HL-60 (cell line): ENCODE measurements around the gene LAMA3.

ENCODE experiments used
- GABPA ChIP-seq: IDR thresholded peaks from 2 replicates; pipeline ENCODE4 v1.6.1; 2012; ENCODE audit warnings: low read depth
- POLR2AphosphoS5 ChIP-seq: IDR thresholded peaks from 2 replicates; pipeline ENCODE4 v1.6.1; 2012; ENCODE audit warnings: low read depth
- SPI1 ChIP-seq: IDR thresholded peaks from 2 replicates; pipeline ENCODE4 v1.6.1; 2012; ENCODE audit warnings: low read depth, mild to moderate bottlenecking, borderline replicate concordance
- TF ChIP-seq, protein P1 (sequence below): IDR thresholded peaks from 2 replicates; pipeline ENCODE4 v1.6.1; 2012; ENCODE audit warnings: low read depth; ENCODE audit not compliant: insufficient replicate concordance
- TF ChIP-seq, protein P2 (sequence below): IDR thresholded peaks from one replicate; pipeline ENCODE4 v1.5.1; 2011; ENCODE audit warnings: low read length, control low read depth, inconsistent platforms; ENCODE audit not compliant: insufficient read depth

DNA sequence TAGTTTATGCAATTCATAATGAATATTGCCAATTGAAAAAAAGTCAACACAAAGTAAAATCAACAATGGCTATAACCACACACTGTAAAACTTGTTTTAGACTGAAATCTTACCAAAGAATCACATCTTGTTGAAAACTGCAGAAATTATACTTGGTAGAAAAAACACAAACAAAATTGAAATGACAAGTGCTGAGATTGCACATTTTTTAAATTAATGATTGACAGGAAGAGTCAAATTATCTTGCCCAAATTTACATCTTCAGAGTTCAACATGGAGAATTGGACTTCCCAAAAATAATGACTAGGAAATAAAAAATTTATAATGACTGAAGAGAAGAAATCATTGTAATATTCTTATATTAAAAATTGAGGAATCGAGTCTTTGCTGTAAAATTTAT lies 240.7 kb downstream of the LAMA3 start:
- TF ChIP-seq POLR2AphosphoS5 (no peak), SPI1 (no peak), GABPA (no peak)
- TF ChIP-seq, protein P1, sequence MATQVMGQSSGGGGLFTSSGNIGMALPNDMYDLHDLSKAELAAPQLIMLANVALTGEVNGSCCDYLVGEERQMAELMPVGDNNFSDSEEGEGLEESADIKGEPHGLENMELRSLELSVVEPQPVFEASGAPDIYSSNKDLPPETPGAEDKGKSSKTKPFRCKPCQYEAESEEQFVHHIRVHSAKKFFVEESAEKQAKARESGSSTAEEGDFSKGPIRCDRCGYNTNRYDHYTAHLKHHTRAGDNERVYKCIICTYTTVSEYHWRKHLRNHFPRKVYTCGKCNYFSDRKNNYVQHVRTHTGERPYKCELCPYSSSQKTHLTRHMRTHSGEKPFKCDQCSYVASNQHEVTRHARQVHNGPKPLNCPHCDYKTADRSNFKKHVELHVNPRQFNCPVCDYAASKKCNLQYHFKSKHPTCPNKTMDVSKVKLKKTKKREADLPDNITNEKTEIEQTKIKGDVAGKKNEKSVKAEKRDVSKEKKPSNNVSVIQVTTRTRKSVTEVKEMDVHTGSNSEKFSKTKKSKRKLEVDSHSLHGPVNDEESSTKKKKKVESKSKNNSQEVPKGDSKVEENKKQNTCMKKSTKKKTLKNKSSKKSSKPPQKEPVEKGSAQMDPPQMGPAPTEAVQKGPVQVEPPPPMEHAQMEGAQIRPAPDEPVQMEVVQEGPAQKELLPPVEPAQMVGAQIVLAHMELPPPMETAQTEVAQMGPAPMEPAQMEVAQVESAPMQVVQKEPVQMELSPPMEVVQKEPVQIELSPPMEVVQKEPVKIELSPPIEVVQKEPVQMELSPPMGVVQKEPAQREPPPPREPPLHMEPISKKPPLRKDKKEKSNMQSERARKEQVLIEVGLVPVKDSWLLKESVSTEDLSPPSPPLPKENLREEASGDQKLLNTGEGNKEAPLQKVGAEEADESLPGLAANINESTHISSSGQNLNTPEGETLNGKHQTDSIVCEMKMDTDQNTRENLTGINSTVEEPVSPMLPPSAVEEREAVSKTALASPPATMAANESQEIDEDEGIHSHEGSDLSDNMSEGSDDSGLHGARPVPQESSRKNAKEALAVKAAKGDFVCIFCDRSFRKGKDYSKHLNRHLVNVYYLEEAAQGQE: no peak
- TF ChIP-seq, protein P2, sequence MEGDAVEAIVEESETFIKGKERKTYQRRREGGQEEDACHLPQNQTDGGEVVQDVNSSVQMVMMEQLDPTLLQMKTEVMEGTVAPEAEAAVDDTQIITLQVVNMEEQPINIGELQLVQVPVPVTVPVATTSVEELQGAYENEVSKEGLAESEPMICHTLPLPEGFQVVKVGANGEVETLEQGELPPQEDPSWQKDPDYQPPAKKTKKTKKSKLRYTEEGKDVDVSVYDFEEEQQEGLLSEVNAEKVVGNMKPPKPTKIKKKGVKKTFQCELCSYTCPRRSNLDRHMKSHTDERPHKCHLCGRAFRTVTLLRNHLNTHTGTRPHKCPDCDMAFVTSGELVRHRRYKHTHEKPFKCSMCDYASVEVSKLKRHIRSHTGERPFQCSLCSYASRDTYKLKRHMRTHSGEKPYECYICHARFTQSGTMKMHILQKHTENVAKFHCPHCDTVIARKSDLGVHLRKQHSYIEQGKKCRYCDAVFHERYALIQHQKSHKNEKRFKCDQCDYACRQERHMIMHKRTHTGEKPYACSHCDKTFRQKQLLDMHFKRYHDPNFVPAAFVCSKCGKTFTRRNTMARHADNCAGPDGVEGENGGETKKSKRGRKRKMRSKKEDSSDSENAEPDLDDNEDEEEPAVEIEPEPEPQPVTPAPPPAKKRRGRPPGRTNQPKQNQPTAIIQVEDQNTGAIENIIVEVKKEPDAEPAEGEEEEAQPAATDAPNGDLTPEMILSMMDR: no peak
